Motor neuron (in vitro differentiated cells): ENCODE data around the gene DAAM2. TPM values are rescaled to one million over a fixed set of nuclear protein-coding genes. Genes with fewer than 3 reads are reported as not detected.
A peak's percentile ranks its signal among the peaks of the same experiment; 100 is the strongest.

Experiments used
- ATAC-seq, 8 experiments: fragments of 200-7000 bp; cut with Tn5 transposase; replicated peaks in 6 of 8; 2 replicates each; pipeline ENCODE4 v1.8.0; 2021; ENCODE audit warnings: mild to moderate bottlenecking in 8 of 8, moderate library complexity in 8 of 8
- H3K27ac ChIP-seq, 2 donors: fragments of 250-450 bp; sonication (Bioruptor Pico); 2 replicates each; pipeline ENCODE4 v1.9.0; 2021; ENCODE audit warnings: antibody characterized with exemption in 2 of 2, mild to moderate bottlenecking in 2 of 2, moderate library complexity in 1 of 2
- H3K4me1 ChIP-seq, 2 donors: fragments of 250-450 bp; sonication (Bioruptor Pico); replicated peaks in 1 of 2; 2 replicates each; pipeline ENCODE4 v1.6.1; 2021; ENCODE audit warnings: antibody characterized with exemption in 2 of 2, mild to moderate bottlenecking in 2 of 2, moderate library complexity in 1 of 2
- H3K4me3 ChIP-seq, 5 donors: fragments of 250-450 bp; sonication (Bioruptor Pico); 2 replicates each; pipeline ENCODE4 v1.9.0; 2021; ENCODE audit warnings: antibody characterized with exemption in 5 of 5, mild to moderate bottlenecking in 5 of 5, moderate library complexity in 4 of 5
- WGBS, 10 experiments: fragments of 450-650 bp; shearing (Covaris generic); methylation state at CpG; one replicate each; pipeline ENCODE4 v1.0.0; 2022; 5-methylcytosine and 5-hydroxymethylcytosine counted together
- in situ Hi-C, 9 experiments: fragments of 400-800 bp; cut with MboI; loops; one replicate each; pipeline ENCODE4 v1.15.0; 2021; ENCODE audit warnings: low sequenced_read_pairs in 9 of 9, low pct_unique_long_range_greater_than_20kb in 2 of 9; ENCODE audit not compliant: unreplicated experiment in 9 of 9
- total RNA-seq, 8 experiments: library from RNA; unstranded; fragments of 300-600 nt; gene quantifications; 2 replicates each; pipeline versions ENCODE4 v1.2.3 to v1.2.4, GENCODE V29; 2022

The DAAM2 gene
- total RNA-seq, 8 experiments from 2014 or later = 0.60 to 11.3 (median 2.4) TPM

DNA sequence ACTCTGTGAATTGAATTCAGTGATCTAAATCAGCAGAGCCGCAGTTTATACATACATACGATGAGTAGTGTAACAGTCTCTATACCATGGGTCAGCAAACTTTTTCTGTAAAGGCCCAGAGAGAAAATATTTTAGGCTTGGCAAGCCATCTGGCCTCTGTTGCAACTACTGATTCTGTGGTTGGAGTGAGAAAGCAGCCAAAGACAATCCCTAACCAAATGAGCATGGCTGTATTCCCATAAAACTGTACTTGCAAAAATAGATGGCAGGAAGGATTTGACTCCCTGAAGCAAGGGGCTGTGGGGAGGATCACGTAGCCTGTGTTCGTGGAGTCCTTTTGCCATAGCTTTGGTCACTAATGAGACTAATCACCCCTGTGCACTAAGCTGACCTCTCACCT, 160.0 kb downstream of the DAAM2 start:
- peak in 2 of 8 experiments; percentile 25 to 33 for ATAC-seq
- 60 to 100% (median 96%) methylated on average over 1 to 4 of the region's 4 CpGs; no CpG with 5 or more reads in 4 of the 10 experiments for WGBS, 10 experiments

DNA sequence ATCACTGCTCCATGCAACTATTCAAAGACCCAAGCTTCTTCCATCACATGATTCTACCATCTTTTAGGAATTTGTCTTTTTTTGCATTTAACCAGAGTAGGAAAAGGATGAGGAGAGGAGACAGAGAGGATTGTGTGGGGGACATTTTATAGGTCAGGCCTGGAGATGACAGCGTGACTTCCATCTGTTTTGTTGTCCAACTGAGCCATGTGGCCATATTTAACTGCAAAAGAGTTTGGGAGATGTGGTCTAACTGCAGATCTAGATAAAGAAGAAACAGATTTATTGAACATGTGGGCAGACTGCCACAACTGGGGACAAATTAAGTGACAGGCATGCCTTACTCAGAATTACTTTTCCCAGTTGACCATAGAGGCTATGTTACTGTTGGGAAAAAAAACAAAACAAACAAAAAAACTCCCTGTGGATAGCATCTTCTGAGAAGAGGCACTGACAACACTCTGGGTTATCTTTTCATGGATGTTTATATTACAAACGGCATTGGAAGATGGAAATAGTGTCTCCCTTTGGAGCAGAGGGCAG, 161.0 kb downstream of the DAAM2 start:
- no peak overlapping the region for H3K4me3 ChIP-seq
- no peak overlapping the region for H3K27ac ChIP-seq
- in situ Hi-C loops = no loop called here
- no peaks in the 10 kb centered on the region for H3K4me1 ChIP-seq
- 10 to 100% (median 85%) methylated on average over 1 to 2 of the region's 2 CpGs for WGBS, 10 experiments
- no peak for ATAC-seq

More for the DNA sequence above, 160.0 kb downstream of the DAAM2 start:
- Histone ChIP-seq H3K27ac (no peak overlapping the region), H3K4me3 (no peak overlapping the region), H3K4me1 (no peaks in the 10 kb centered on the region)
- in situ Hi-C loops = no loop called here

Other genes starting within 250 kb of the DAAM2 start
- gene KIF6, start 67.0 kb upstream of the DAAM2 start, total RNA-seq = 1 to 10 TPM; 1.0 to 2.8 (median 1.6) TPM
- gene MOCS1, start 142.1 kb downstream of the DAAM2 start, total RNA-seq = 10 to 100 TPM in 2 of 8 experiments, 1 to 10 TPM in 6; 2.5 to 27.8 (median 6.5) TPM